Heart right ventricle (tissue), 16 donors: ENCODE results near the gene NFKBIZ. TPM values are rescaled to one million over a fixed set of nuclear protein-coding genes. Genes with fewer than 3 reads are reported as not detected.

Experiments
- ATAC-seq, 8 donors: fragments of 200-7000 bp; cut with Tn5 transposase; one replicate each; pipeline ENCODE4 v1.9.1; 2020; ENCODE audit warnings: mild to moderate bottlenecking in 8 of 8, moderate library complexity in 8 of 8, moderate number of reproducible peaks in 1 of 8
- DNase-seq, 2 donors: peaks; one replicate each; pipeline ENCODE4 v3.0.0-alpha.2; 2020
- H3K27ac ChIP-seq, 10 donors: fragments of 200-600 bp; sonication (generic) in 2 of 10; one replicate each; pipeline versions ENCODE4 v1.5.0 to v1.8.0; 2020 to 2022; ENCODE audit warnings: mild to moderate bottlenecking in 3 of 10
- H3K27me3 ChIP-seq, 7 donors: fragments of 200-600 bp; one replicate each; pipeline ENCODE4 v1.8.0; 2021 to 2022; ENCODE audit warnings: mild to moderate bottlenecking in 2 of 7
- H3K36me3 ChIP-seq, 9 donors: fragments of 200-600 bp; sonication (generic) in 1 of 9; one replicate each; pipeline versions ENCODE4 v1.5.0 to v1.8.0; 2020 to 2022; ENCODE audit warnings: mild to moderate bottlenecking in 2 of 9
- H3K4me1 ChIP-seq, 9 donors: fragments of 200-600 bp; sonication (generic) in 1 of 9; one replicate each; pipeline versions ENCODE4 v1.5.0 to v1.8.0; 2020 to 2022; ENCODE audit warnings: mild to moderate bottlenecking in 4 of 9
- H3K4me3 ChIP-seq, 10 donors: fragments of 200-600 bp; sonication (generic) in 2 of 10; one replicate each; pipeline versions ENCODE4 v1.5.0 to v1.8.0; 2020 to 2022; ENCODE audit warnings: mild to moderate bottlenecking in 7 of 10, moderate library complexity in 2 of 10
- H3K9me3 ChIP-seq, 11 donors: fragments of 200-600 bp in 10 of 11; sonication (generic) in 2 of 11; one replicate each; pipeline versions ENCODE4 v1.5.0 to v1.8.0; 2013 to 2022; ENCODE audit warnings: mild to moderate bottlenecking in 2 of 11, control low read depth in 1 of 11, moderate library complexity in 1 of 11
- WGBS, 2 donors: extraction: QIAGEN DNeasy Blood & Tissue Kit; methylation state at CpG; one replicate each; pipeline ENCODE4 v1.1.7; 2013; ENCODE audit warnings: inconsistent platforms in 1 of 2; 5-methylcytosine and 5-hydroxymethylcytosine counted together
- intact Hi-C, 10 donors: fragments of 100-400 bp; cut with DNase I; formaldehyde crosslinking; loops; one replicate each; pipeline versions ENCODE4 v1.11.1 to v1.14.2; 2022
- polyA plus RNA-seq, 2 donors: library from polyadenylated mRNA; stranded (reverse); fragments of 200-250 nt; gene quantifications; one replicate each; pipeline ENCODE4 v1.2.3, GENCODE V29; 2013
- total RNA-seq, 10 donors: library from RNA; stranded (reverse); fragmentation: NEBNext Ultra II Directional in 3 of 10; extraction: Animal tissue kit (Norgen Biotek cat#: 25700) in 3 of 10; gene quantifications; one replicate each; pipeline versions ENCODE4 v1.2.1 to v1.2.4, GENCODE V29; 2021 to 2023
- TF ChIP-seq, protein P1 (sequence below), 9 donors: fragments of 200-600 bp; sonication (generic) in 2 of 9; IDR thresholded peaks; one replicate each; pipeline versions ENCODE4 v1.5.0 to v1.8.0; 2021 to 2022; ENCODE audit warnings: antibody characterized with exemption in 9 of 9, mild to moderate bottlenecking in 5 of 9, moderate library complexity in 1 of 9
- donor health status: Arrhythmogenic right ventricular cardiomyopathy.
- donor health status: ischemic (EF 13 %, LVEDD 7.1; RV severe dilation, severe dysfunction).
- donor health status: healthy with polysubstance abuse.
- donor health status: DM: no; HTN: yes; CAD: no.
- donor health status: DM: no; HTN: no; CAD: no.
- donor health status: ischemic (EF 25% LVEDD 6.9; RV normal size, moderate dysfunction).
- donor health status: ischemic (EF 25% LVEDD 5.7; RV mildly dilated, moderate dysfunction).
- donor health status: healthy.
- donor health status: DM: yes; HTN: yes; CAD: no.
- donor health status: Ischemic cardiomyopathy.
- donor health status: ischemic (EF 35%, LVEDD 5.7; RV mildly dilated, moderate dysfunction).
- donor health status: nonischemic (EF 11% LVEDD 7.7; RV severe dilation, severe dysfunction).
- donor health status: DM: yes; HTN: yes; CAD: no.
- donor health status: PGD.
- donor health status: ischemic (EF 29% LVEDD 5.4; RV normal size, mild dysfunction).
- donor health status: nonischemic (EF 23%, LVEDD 6.1; RV moderate dilation, normal function).

The NFKBIZ gene
- total and polyA plus RNA-seq, 12 donors, result 5.4 to 26.2 (median 11.8) TPM

DNA sequence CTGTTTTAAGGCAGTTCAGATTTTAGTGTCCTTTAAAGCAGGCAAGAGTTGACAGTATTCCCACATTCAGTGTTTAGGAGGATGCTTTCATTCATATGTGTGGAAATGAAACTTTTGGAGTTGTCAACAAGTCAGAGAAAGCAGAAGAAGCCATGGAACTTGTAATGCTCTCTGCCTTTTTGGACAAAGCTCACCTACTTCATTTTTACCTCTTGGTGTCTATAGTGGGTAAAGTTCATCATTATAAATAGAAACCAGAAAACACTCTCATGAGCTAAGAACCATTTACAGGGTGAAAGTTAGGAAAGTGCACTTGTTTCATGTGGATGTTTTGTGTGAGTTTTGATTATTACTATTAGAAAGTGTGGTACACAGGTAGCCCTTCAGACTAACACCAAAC, 9.2 kb upstream of the NFKBIZ start:
- intact Hi-C loops, result no loop called here
- Histone ChIP-seq H3K4me3 (no peak overlapping the region), H3K27me3 (no peaks in the 10 kb centered on the region), H3K36me3 (no peaks in the 10 kb centered on the region), H3K9me3 (peaks cover 0 to 5% (median 0%) of the 10 kb centered on the region in 11 donors), H3K4me1 (peaks cover 0 to 24% (median 0%) of the 10 kb centered on the region in 9 donors), H3K27ac (no peak overlapping the region)
- ATAC-seq (no peak), DNase-seq (no peak)
- TF ChIP-seq, protein P1, sequence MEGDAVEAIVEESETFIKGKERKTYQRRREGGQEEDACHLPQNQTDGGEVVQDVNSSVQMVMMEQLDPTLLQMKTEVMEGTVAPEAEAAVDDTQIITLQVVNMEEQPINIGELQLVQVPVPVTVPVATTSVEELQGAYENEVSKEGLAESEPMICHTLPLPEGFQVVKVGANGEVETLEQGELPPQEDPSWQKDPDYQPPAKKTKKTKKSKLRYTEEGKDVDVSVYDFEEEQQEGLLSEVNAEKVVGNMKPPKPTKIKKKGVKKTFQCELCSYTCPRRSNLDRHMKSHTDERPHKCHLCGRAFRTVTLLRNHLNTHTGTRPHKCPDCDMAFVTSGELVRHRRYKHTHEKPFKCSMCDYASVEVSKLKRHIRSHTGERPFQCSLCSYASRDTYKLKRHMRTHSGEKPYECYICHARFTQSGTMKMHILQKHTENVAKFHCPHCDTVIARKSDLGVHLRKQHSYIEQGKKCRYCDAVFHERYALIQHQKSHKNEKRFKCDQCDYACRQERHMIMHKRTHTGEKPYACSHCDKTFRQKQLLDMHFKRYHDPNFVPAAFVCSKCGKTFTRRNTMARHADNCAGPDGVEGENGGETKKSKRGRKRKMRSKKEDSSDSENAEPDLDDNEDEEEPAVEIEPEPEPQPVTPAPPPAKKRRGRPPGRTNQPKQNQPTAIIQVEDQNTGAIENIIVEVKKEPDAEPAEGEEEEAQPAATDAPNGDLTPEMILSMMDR (IDR thresholded peaks at IDR 0.05), result no peak

DNA sequence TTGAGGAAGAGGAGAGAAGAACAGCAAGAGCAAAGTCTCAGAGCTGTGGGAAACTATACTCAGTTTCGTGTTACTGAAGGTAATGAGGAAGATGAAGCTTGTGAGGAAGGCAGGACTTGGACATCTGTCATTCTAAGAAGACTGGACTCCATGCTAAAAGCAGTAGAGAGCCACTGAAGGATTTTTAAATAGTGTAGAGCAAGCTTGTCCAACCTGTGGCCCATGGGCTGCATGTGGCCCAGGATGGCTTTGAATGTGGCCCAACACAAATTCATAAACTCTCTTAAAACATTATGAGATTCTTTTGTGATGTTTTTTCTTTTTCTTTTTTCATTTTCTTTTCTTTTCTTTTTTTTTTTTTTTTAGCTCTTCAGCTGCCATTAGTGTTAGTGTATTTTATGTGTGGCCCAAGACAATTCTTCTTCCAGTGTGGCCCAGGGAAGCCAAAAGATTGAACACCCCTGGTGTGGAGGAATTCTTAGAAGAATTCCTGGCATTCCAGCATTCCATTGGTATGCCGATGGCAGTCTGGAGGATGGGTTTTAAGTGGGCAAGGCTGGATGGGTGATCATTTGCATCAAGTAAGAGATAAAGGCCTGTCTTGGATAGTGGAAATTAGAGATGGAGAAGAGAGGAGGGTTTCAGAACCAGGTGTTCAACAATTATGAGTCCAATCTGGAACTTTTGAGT, 6.9 kb upstream of the NFKBIZ start:
- Histone ChIP-seq H3K9me3 (peaks cover 0 to 5% (median 0%) of the 10 kb centered on the region in 11 donors), H3K4me1 (peaks cover 0 to 13% (median 0%) of the 10 kb centered on the region in 9 donors), H3K27me3 (no peaks in the 10 kb centered on the region), H3K27ac (no peak overlapping the region), H3K4me3 (no peak overlapping the region), H3K36me3 (no peaks in the 10 kb centered on the region)
- ATAC-seq (no peak), DNase-seq (no peak)
- intact Hi-C loops, result no loop called here
- 68 to 84% methylated on average over 2 of the region's 2 CpGs for WGBS, 2 donors
- TF ChIP-seq, protein P1 (IDR thresholded peaks at IDR 0.05), result no peak

DNA sequence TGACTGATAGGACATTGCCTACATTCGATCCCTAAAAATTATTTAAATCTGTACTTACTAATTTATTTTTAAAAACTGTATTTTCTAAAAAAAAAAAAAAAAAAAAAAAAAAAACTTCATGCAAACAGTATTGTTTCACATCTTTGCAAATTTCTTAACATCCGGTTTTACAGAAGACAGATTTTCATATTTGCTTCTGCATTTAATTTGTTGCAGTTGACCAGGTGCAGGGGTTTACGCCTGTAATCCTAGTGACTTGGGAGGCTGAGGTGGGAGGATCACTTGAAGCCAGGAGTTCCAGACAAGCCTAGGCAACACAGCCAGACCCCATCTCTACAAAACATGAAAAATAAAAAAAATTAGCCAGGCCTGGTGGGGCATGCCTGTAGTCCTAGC, 6.4 kb upstream of the NFKBIZ start:
- ATAC-seq, result no peak
- 82 to 95% methylated on average over 3 of the region's 3 CpGs for WGBS, 2 donors
- intact Hi-C loops, result no loop called here

DNA sequence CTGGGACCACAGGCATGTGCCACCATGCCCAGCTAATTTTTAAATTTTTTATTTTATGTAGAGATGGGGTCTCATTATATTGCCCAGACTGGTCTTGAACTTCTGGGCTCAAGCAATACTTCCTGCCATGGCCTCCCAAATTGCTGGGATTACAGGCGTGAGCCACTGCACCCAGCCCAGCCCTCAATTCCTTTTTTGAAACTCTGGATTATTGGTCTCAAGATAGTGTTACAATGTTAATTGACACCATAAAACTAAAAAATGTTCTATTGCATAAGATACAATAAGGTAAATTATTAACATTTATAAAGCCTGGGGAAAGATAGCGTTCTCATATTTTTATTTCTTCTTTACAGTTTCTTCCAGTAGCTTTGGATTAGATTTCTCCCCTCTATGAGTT, 3.9 kb upstream of the NFKBIZ start:
- no peak overlapping the region for H3K4me3 ChIP-seq
- H3K27ac ChIP-seq, result no peak overlapping the region
- DNase-seq (no peak), ATAC-seq (no peak)
- H3K9me3 ChIP-seq, result peaks cover 0 to 5% (median 0%) of the 10 kb centered on the region in 11 donors
- TF ChIP-seq, protein P1 (IDR thresholded peaks at IDR 0.05), result no peak
- H3K4me1 ChIP-seq, result peaks cover 0 to 19% (median 6%) of the 10 kb centered on the region in 9 donors
- no peaks in the 10 kb centered on the region for H3K27me3 ChIP-seq
- intact Hi-C loops, result loop anchor here in 2 of 10 donors (5.0 kb wide), 1 partner anchor 33 kb away; no protein-coding TSS in a partner anchor
- WGBS, 2 donors, result 97 to 100% methylated on average over 2 of the region's 2 CpGs
- no peaks in the 10 kb centered on the region for H3K36me3 ChIP-seq

More for the DNA sequence above, 6.4 kb upstream of the NFKBIZ start:
- H3K4me3 ChIP-seq, result no peak overlapping the region
- DNase-seq, result no peak
- H3K9me3 ChIP-seq, result peaks cover 0 to 5% (median 0%) of the 10 kb centered on the region in 11 donors
- H3K27ac ChIP-seq, result no peak overlapping the region
- no peaks in the 10 kb centered on the region for H3K36me3 ChIP-seq
- TF ChIP-seq, protein P1 (IDR thresholded peaks at IDR 0.05), result no peak
- peaks cover 0 to 13% (median 0%) of the 10 kb centered on the region in 9 donors for H3K4me1 ChIP-seq
- H3K27me3 ChIP-seq, result no peaks in the 10 kb centered on the region
